ENCODE results near the gene GARIN5B. TPM values are rescaled to one million over a fixed set of nuclear protein-coding genes. Genes with fewer than 3 reads are reported as not detected.

GARIN5B gene
- total and polyA plus RNA-seq, 2 of the 8 experiments (the other 6 are each of a cell fraction or from before 2014, with no cell fraction given): 0.03 TPM; not detected in 1

DNA sequence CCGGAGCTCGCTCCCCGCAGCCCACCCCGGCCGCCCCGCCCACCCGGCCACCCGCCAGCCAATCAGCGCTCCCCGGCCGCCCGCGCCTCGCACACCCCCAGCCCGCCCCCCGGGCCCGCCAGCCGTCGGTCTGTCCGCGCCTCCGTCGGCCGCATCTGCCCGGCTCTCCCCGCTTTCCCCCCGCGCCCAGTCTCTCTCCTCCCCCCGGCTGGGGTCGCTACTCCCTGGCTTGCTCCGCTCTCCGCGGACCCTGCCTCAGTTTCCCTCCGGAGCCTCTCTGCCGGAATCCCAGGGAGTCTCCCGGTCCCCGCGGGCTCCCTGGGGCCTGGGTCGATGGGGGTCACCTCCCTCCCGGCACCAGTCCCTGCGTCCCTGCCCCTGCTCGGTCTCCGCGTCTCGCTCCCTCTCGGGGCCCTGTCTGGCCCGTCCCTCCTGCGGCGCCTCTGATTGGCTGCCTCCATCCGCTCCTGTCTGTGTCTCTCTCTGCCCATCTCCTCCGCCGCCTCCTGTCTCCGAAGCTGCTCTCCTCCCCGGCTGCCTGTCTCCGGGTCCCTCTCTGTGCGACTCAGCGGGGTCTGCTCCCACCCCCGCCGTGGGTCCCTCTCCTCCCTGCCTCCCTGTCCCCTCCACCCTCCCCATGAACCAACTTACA is 6.7 kb upstream of the GARIN5B start:
- Histone ChIP-seq H3K4me2 (ENCODE audit: insufficient read depth in 1 of 2, low read depth in 2 of 2, low read length in 2 of 2) (peak overlapping the region; percentile 58 to 81), H3K36me3 (ENCODE audit: control insufficient read depth in 2 of 4, insufficient read depth in 4 of 4, low read length in 3 of 4) (no peaks in the 10 kb centered on the region), H3K9ac (replicated peaks in 1 of 4; ENCODE audit: extremely low read depth in 1 of 4, low read depth in 3 of 4, low read length in 3 of 4) (no peak overlapping the region), H2BK15ac (ENCODE audit: low read length) (no peak overlapping the region), H4K5ac (ENCODE audit: insufficient read length, low read depth, low read length) (no peak overlapping the region), H3K9me3 (ENCODE audit: insufficient read depth in 2 of 2, low read depth in 1 of 2, low read length in 1 of 2) (no peaks in the 10 kb centered on the region), H3K4ac (replicated peaks; ENCODE audit: insufficient read length, low read depth, low read length) (no peak overlapping the region), H2BK120ac (replicated peaks; ENCODE audit: low read depth, low read length) (no peak overlapping the region), H3K23ac (ENCODE audit: insufficient read length) (no peak overlapping the region), H2BK12ac (ENCODE audit: low read depth, low read length) (no peak overlapping the region), H4K8ac (ENCODE audit: extremely low read depth, insufficient read depth, low read length) (peak overlapping the region; percentile 62), H3K27me3 (replicated peaks in 1 of 4; ENCODE audit: control insufficient read depth in 3 of 4, extremely low read depth in 1 of 4, insufficient read depth in 3 of 4, low read length in 3 of 4) (peaks cover 16 to 52% (median 43%) of the 10 kb centered on the region in 4 experiments), H3K79me1 (ENCODE audit: low read depth, low read length) (no peaks in the 10 kb centered on the region), H3K27ac (ENCODE audit: low read depth, low read length) (no peak overlapping the region), H4K20me1 (replicated peaks in 1 of 2; ENCODE audit: control insufficient read depth in 1 of 2, insufficient read depth in 2 of 2, low read length in 2 of 2) (no peaks in the 10 kb centered on the region), H2BK5ac (ENCODE audit: low read depth, low read length) (no peak overlapping the region), H2AK5ac (ENCODE audit: low read depth, low read length) (no peak overlapping the region), H2BK20ac (ENCODE audit: low read length) (no peak overlapping the region), H2AFZ (ENCODE audit: low read length) (no peak overlapping the region; the same call in 1 of the 2 replicates), H3K56ac (replicated peaks; ENCODE audit: insufficient read length, low read depth, low read length) (no peak overlapping the region), H3K18ac (ENCODE audit: extremely low read depth, low read length) (peak overlapping the region; percentile 78), H3K79me2 (ENCODE audit: control insufficient read depth in 1 of 2, insufficient read depth in 2 of 2, low read length in 2 of 2) (no peaks in the 10 kb centered on the region), H4K91ac (replicated peaks; ENCODE audit: insufficient read length, low read length) (peak overlapping the region; percentile 15), H3K4me3 (ENCODE audit: extremely low read depth in 1 of 4, insufficient read depth in 2 of 4, low read depth in 3 of 4, low read length in 4 of 4) (peak overlapping the region; percentile 24 to 71 (median 46)), H3K14ac (ENCODE audit: insufficient read length) (no peak overlapping the region), H3K23me2 (ENCODE audit: low read depth, low read length) (peaks cover 12% of the 10 kb centered on the region; the same call in 1 of the 2 replicates), H3K4me1 (replicated peaks in 1 of 4; ENCODE audit: control insufficient read depth in 3 of 4, insufficient read depth in 4 of 4, low read length in 3 of 4) (peaks cover 0 to 31% (median 24%) of the 10 kb centered on the region in 4 experiments; a peak in 6 of 7 replicates)
- FAIRE-seq: no peak
- DNase-seq (ENCODE audit: low read depth in 1 of 2, low spot score in 2 of 2): peak in 1 of 2 experiments; percentile 87
- ChIA-PET POLR2A (ENCODE audit: partially characterized antibody) (interaction anchor here (0.8 to 7.1 kb wide), 12 partner anchors 10 to 109 kb away, joined by 3 to 58 read pairs (median 4); partner anchors contain the start of genes KMT5C, RPL28, TMEM238 and UBE2S), CTCF (ENCODE audit: partially characterized antibody) (interaction anchor here (0.6 to 1.5 kb wide), 4 partner anchors 11 to 165 kb away, joined by 3 to 5 read pairs (median 4); no protein-coding TSS in a partner anchor)
- WGBS, 2 experiments (ENCODE audit: extremely low coverage in 1 of 2, insufficient coverage in 1 of 2, insufficient read length in 1 of 2, insufficient replicate concordance in 2 of 2, low coverage in 1 of 2, low lambda C conversion rate in 2 of 2, missing lambda C conversion rate in 1 of 2): 3% methylated on average over 10 of the region's 59 CpGs; no CpG with 5 or more reads in 1 of the 2 experiments
- TF ChIP-seq KDM4A (IDR thresholded peaks at IDR 0.05; ENCODE audit: low read depth, low read length, severe bottlenecking) (peak; percentile 48), CTBP2 (IDR thresholded peaks at IDR 0.05; ENCODE audit: borderline replicate concordance, insufficient read depth, insufficient read length, low read length) (peak; percentile 72), EZH2 (IDR thresholded peaks at IDR 0.05; ENCODE audit: low read depth, low read length, severe bottlenecking) (no peak), JUN (IDR thresholded peaks at IDR 0.05; ENCODE audit: low read depth, low read length) (no peak), SAP30 (IDR thresholded peaks at IDR 0.05; ENCODE audit: insufficient read depth, insufficient replicate concordance, low read length) (no peak), CREB1 (IDR thresholded peaks at IDR 0.05) (no peak), RNF2 (IDR thresholded peaks at IDR 0.05; ENCODE audit: borderline replicate concordance, low read depth, low read length, missing control alignments, poor library complexity, severe bottlenecking) (no peak), PHF8 (conservative IDR thresholded peaks at IDR 0.05; ENCODE audit: low read depth, low read length) (0 out of 2 replicates have a peak, but pooled peaks have one; percentile 15), SIN3A (conservative IDR thresholded peaks at IDR 0.05 in 1 of 2, IDR thresholded peaks at IDR 0.05 in 1 of 2; ENCODE audit: low read depth in 1 of 2, low read length in 2 of 2) (peak in 1 of 2 experiments; percentile 54; a peak in 2 of 4 replicates), KDM1A (IDR thresholded peaks at IDR 0.05; ENCODE audit: borderline replicate concordance, low read length) (peak; percentile 47; the same call in 1 of the 2 replicates)

All from H1 (cell line).